PC-9 (cell line): ENCODE measurements around the gene PLET1. TPM values are rescaled to one million over a fixed set of nuclear protein-coding genes. Genes with fewer than 3 reads are reported as not detected.
A peak's percentile ranks its signal among the peaks of the same experiment; 100 is the strongest.

Experiments used
- BruUV-seq: library from RNA; stranded (reverse); fragments of 400-500 nt; replicated peaks from 2 replicates; lab custom pipeline; 2021; lab: Mats Ljungman, UMichigan
- CTCF ChIA-PET: fragments of 300-600 bp; sonication (Branson Sonifier 250); formaldehyde crosslinking; loops from one replicate; lab custom pipeline; 2022; ENCODE audit warnings: antibody characterized with exemption; lab: Charles Lee
- POLR2A ChIA-PET: fragments of 300-600 bp; sonication (Branson Sonifier 250); formaldehyde crosslinking; loops from one replicate; lab custom pipeline; 2022; ENCODE audit warnings: antibody characterized with exemption; ENCODE audit not compliant: unreplicated experiment; lab: Charles Lee
- DNase-seq, 2 experiments: peaks; one replicate each; pipeline versions ENCODE4 v3.0.0 to v3.0.0-alpha.2; 2015 to 2022; ENCODE audit warnings: mixed read lengths in 1 of 2
- H2AFZ ChIP-seq: fragments of 200-600 bp; sonication (generic); 2 replicates; pipeline ENCODE4 v1.8.1; 2017; ENCODE audit warnings: antibody characterized with exemption
- H3F3A ChIP-seq: fragments of 200-600 bp; sonication (generic); 2 replicates; pipeline ENCODE4 v1.8.1; 2017; ENCODE audit warnings: antibody characterized with exemption, mild to moderate bottlenecking, low read depth; ENCODE audit not compliant: insufficient read depth
- H3K27ac ChIP-seq: fragments of 200-600 bp; sonication (generic); 2 replicates; pipeline ENCODE4 v1.6.1; 2016; ENCODE audit warnings: mixed run types
- H3K27me3 ChIP-seq: fragments of 200-600 bp; sonication (generic); 2 replicates; pipeline ENCODE4 v1.6.1; 2016; ENCODE audit warnings: low read depth, mixed run types; ENCODE audit not compliant: insufficient read depth
- H3K36me3 ChIP-seq: fragments of 200-600 bp; sonication (generic); 2 replicates; pipeline ENCODE4 v1.6.1; 2016; ENCODE audit warnings: low read depth, mixed run types
- H3K4me1 ChIP-seq: fragments of 200-600 bp; sonication (generic); replicated peaks from 2 replicates; pipeline ENCODE4 v1.6.1; 2016; ENCODE audit warnings: mixed run types; ENCODE audit not compliant: insufficient read depth
- H3K4me2 ChIP-seq: fragments of 200-600 bp; sonication (generic); 2 replicates; pipeline ENCODE4 v1.6.1; 2017; ENCODE audit warnings: mixed run types
- H3K4me3 ChIP-seq: fragments of 200-600 bp; sonication (generic); 2 replicates; pipeline ENCODE4 v1.6.1; 2016; ENCODE audit warnings: mixed run types
- H3K79me2 ChIP-seq: fragments of 200-600 bp; sonication (generic); 2 replicates; pipeline ENCODE4 v1.6.1; 2017; ENCODE audit warnings: low read depth, mixed run types
- H3K9me2 ChIP-seq: fragments of 200-600 bp; sonication (generic); 2 replicates; pipeline ENCODE4 v1.8.1; 2017; ENCODE audit warnings: mild to moderate bottlenecking; ENCODE audit not compliant: insufficient read depth
- H3K9me3 ChIP-seq: fragments of 200-600 bp; sonication (generic); 2 replicates; pipeline ENCODE4 v1.8.1; 2016; ENCODE audit warnings: low read depth; ENCODE audit not compliant: insufficient read depth
- H4K20me1 ChIP-seq: fragments of 200-600 bp; sonication (generic); 2 replicates; pipeline ENCODE4 v1.8.1; 2017; ENCODE audit not compliant: insufficient read depth
- EZH2 ChIP-seq: fragments of 200-600 bp; sonication (generic); IDR thresholded peaks from 2 replicates; pipeline ENCODE4 v1.8.0; 2017; ENCODE audit warnings: antibody characterized with exemption, low read depth
- intact Hi-C: fragments of 100-400 bp; cut with micrococcal nuclease; formaldehyde crosslinking; loops from one replicate; pipeline ENCODE4 v1.10.0; 2022; ENCODE audit not compliant: unreplicated experiment
- total RNA-seq: library from RNA; stranded (reverse); gene quantifications from 2 replicates; pipeline ENCODE4 v1.2.3, GENCODE V29; 2021
- TF ChIP-seq, protein P1 (sequence below): fragments of 200-600 bp; sonication (generic); conservative IDR thresholded peaks from 2 replicates; pipeline ENCODE4 v1.6.1; 2017; ENCODE audit warnings: mixed run types, antibody characterized with exemption, mild to moderate bottlenecking, moderate library complexity

Gene PLET1
- total RNA-seq, 1 experiment from 2014 or later: not detected

DNA sequence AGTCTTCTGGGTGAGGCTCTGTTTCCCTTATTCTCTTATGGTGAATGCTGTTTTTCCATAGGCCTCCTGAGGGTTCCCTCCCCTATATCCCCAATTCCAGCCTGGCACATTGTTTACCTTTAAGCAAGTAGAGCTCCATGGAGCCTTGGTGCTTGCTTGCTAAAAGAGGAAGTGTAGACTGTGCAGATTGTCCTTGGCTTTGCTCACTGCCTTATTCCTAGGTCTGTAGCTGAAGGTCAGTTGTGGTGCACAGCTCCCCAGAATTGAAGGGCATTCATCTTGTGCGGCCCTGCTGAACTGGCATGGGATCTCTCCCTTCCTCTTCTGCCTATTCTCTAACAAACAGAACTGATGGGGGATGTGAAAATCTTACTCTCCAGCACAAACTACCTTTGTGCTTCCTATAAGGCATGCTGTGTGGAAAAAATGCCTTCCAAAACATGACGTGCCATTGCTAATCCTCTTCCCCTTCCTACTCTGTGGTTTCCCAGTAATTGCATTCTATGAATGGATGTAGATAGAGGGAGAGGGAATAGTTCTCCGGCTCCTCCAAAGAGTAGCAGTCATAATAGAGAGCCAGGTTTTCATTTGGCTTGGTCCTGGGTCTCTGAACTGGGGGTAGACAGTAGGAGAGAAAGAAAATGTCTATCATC, 34.2 kb upstream of the PLET1 start:
- H3K36me3 ChIP-seq: no peaks in the 10 kb centered on the region
- DNase-seq: no peak
- intact Hi-C loops: loop anchor here (5.0 to 10.0 kb wide), 2 partner anchors 87 to 260 kb away; no protein-coding TSS in a partner anchor
- 0 out of 2 replicates have a peak, but pooled peaks cover 3% of the 10 kb centered on the region for H3K9me2 ChIP-seq
- H3K27ac ChIP-seq: no peak overlapping the region
- POLR2A ChIA-PET: no interaction called here
- CTCF ChIA-PET: no interaction called here
- no peaks in the 10 kb centered on the region for H3K9me3 ChIP-seq
- H2AFZ ChIP-seq: no peak overlapping the region
- peaks cover 14% of the 10 kb centered on the region for H3F3A ChIP-seq
- BruUV-seq: no TSS peak
- H3K4me2 ChIP-seq: no peak overlapping the region
- no peak for TF ChIP-seq EZH2
- TF ChIP-seq, protein P1, sequence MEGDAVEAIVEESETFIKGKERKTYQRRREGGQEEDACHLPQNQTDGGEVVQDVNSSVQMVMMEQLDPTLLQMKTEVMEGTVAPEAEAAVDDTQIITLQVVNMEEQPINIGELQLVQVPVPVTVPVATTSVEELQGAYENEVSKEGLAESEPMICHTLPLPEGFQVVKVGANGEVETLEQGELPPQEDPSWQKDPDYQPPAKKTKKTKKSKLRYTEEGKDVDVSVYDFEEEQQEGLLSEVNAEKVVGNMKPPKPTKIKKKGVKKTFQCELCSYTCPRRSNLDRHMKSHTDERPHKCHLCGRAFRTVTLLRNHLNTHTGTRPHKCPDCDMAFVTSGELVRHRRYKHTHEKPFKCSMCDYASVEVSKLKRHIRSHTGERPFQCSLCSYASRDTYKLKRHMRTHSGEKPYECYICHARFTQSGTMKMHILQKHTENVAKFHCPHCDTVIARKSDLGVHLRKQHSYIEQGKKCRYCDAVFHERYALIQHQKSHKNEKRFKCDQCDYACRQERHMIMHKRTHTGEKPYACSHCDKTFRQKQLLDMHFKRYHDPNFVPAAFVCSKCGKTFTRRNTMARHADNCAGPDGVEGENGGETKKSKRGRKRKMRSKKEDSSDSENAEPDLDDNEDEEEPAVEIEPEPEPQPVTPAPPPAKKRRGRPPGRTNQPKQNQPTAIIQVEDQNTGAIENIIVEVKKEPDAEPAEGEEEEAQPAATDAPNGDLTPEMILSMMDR: no peak
- no peaks in the 10 kb centered on the region for H4K20me1 ChIP-seq
- no peaks in the 10 kb centered on the region for H3K79me2 ChIP-seq
- no peak overlapping the region for H3K4me3 ChIP-seq
- peaks cover 23% of the 10 kb centered on the region for H3K4me1 ChIP-seq
- H3K27me3 ChIP-seq: no peaks in the 10 kb centered on the region

- ChIA-PET CTCF (no interaction called here), POLR2A (no interaction called here)
- H3K9me2 ChIP-seq: 0 out of 2 replicates have a peak, but pooled peaks cover 3% of the 10 kb centered on the region
- no peak overlapping the region for H3K4me2 ChIP-seq
- peaks cover 14% of the 10 kb centered on the region for H3F3A ChIP-seq
- no peak for DNase-seq
- TF ChIP-seq, protein P1: no peak
- no peak for TF ChIP-seq EZH2
- H3K27ac ChIP-seq: peak overlapping the region; percentile 61
- peaks cover 27% of the 10 kb centered on the region for H3K4me1 ChIP-seq
- H3K27me3 ChIP-seq: no peaks in the 10 kb centered on the region
- no peaks in the 10 kb centered on the region for H3K36me3 ChIP-seq
- no TSS peak for BruUV-seq
- H3K79me2 ChIP-seq: no peaks in the 10 kb centered on the region
- no peaks in the 10 kb centered on the region for H4K20me1 ChIP-seq
- no peak overlapping the region for H3K4me3 ChIP-seq
- intact Hi-C loops: loop anchor here (2.0 to 10.0 kb wide), 3 partner anchors 27 to 261 kb away; no protein-coding TSS in a partner anchor
- no peak overlapping the region for H2AFZ ChIP-seq
- no peaks in the 10 kb centered on the region for H3K9me3 ChIP-seq
Measured at GRCh38 chr11:112293614-112294013, 33.0 kb upstream of the PLET1 start.

DNA sequence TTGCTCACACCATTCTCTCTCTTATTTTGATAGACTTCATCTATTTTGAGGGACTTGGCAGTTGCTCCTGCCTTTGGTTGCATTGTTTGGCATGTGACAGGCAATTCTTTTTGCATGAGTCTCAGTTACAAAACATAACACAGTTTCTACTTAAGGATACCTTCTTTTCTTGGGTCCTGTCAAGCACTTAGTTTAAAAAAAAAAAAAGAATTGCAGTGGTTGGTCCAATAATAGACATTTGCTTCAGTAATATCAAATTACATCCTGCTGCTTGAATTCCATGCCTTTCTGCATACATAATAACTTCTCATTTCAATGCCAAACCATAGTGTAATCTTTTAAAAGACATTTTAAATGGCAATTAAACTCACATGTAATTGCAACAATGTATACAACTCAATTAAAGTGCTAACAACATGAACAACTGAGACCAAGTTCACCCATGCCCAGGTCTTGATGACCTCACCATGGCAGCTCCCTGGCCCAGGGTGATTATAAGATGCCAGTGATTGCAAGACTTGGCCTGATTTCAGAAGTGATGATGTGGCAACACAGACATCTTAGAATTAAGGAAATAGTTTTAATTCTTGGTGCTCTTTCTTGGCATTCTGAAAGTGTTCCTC, 32.2 kb upstream of the PLET1 start:
- intact Hi-C loops: loop anchor here (2.0 to 10.0 kb wide), 3 partner anchors 28 to 262 kb away; no protein-coding TSS in a partner anchor
- Histone ChIP-seq H3K27me3 (no peaks in the 10 kb centered on the region), H3K4me3 (no peak overlapping the region), H3K4me2 (peak overlapping the region; percentile 39), H3K36me3 (no peaks in the 10 kb centered on the region), H3K4me1 (peaks cover 27% of the 10 kb centered on the region), H3K9me3 (no peaks in the 10 kb centered on the region), H4K20me1 (no peaks in the 10 kb centered on the region), H3K79me2 (no peaks in the 10 kb centered on the region), H2AFZ (no peak overlapping the region), H3K9me2 (0 out of 2 replicates have a peak, but pooled peaks cover 3% of the 10 kb centered on the region), H3F3A (peaks cover 14% of the 10 kb centered on the region), H3K27ac (peak overlapping the region; percentile 61)
- TF ChIP-seq, protein P1: no peak
- no peak for TF ChIP-seq EZH2
- ChIA-PET POLR2A (interaction anchor here (0.6 kb wide), 1 partner anchor 898 kb away, joined by 6 read pairs; no protein-coding TSS in a partner anchor), CTCF (no interaction called here)
- no TSS peak for BruUV-seq
- DNase-seq: peak; percentile 59 to 92
